GM12874 (cell line): ENCODE data around the gene EYA4.

Experiments
- CTCF ChIP-seq: IDR thresholded peaks from 2 replicates; pipeline ENCODE4 v1.5.1; 2011; ENCODE audit warnings: low read depth, mild to moderate bottlenecking, control low read depth, low read length, moderate library complexity; ENCODE audit not compliant: insufficient read depth

EYA4 gene

GRCh38 chr6:133326584-133326983 is 85.4 kb downstream of the EYA4 start:
- TF ChIP-seq CTCF, result no peak

GRCh38 chr6:133333852-133334251 is 92.7 kb downstream of the EYA4 start:
- no peak for TF ChIP-seq CTCF

- TF ChIP-seq CTCF, result no peak
Observed at GRCh38 chr6:133337308-133337707, 96.2 kb downstream of the EYA4 start.

GRCh38 chr6:133339543-133340384 is 98.6 kb downstream of the EYA4 start:
- no peak for TF ChIP-seq CTCF

GRCh38 chr6:133340557-133340956 is 99.4 kb downstream of the EYA4 start:
- TF ChIP-seq CTCF, result no peak

GRCh38 chr6:133341607-133342158 is 100.5 kb downstream of the EYA4 start:
- TF ChIP-seq CTCF, result no peak

GRCh38 chr6:133343220-133343619 is 102.1 kb downstream of the EYA4 start:
- no peak for TF ChIP-seq CTCF
